Measurements from ENCODE around the gene SNAP47.

- TF ChIP-seq CEBPB (IDR thresholded peaks at IDR 0.05; ENCODE audit: low read depth, low read length) (no peak), CHD1 (IDR thresholded peaks at IDR 0.05; ENCODE audit: low read depth, low read length) (no peak), CTCF (conservative IDR thresholded peaks at IDR 0.05; ENCODE audit: low read depth, low read length) (no peak), POLR2A (IDR thresholded peaks at IDR 0.05; ENCODE audit: low read depth, low read length) (no peak), RCOR1 (IDR thresholded peaks at IDR 0.05; ENCODE audit: insufficient replicate concordance, low read length) (no peak), MAFK (IDR thresholded peaks at IDR 0.05; ENCODE audit: low read depth, low read length) (no peak)
These were observed 6.4 kb upstream of the SNAP47 start for GRCh38 chr1:227728892-227729143.

All from IMR-90 (cell line).